Memory B cell (primary cell): ENCODE measurements around the gene PRSS33.

ENCODE experiments used
- ATAC-seq: fragments of 150-1000 bp; cut with Tn5 transposase; 2 replicates; pipeline ENCODE4 v1.10.0; 2021; ENCODE audit warnings: low read depth, mild to moderate bottlenecking, moderate library complexity
- DNase-seq, 2 donors: peaks; one replicate each; pipeline ENCODE4 v3.0.0; 2022; ENCODE audit warnings: low spot score in 2 of 2
- H3K27ac Mint-ChIP-seq: one replicate; pipeline ENCODE4 v1.8.0; 2022; ENCODE audit warnings: mild to moderate bottlenecking, moderate library complexity, mixed read lengths
- H3K27me3 Mint-ChIP-seq: one replicate; pipeline ENCODE4 v1.8.0; 2022; ENCODE audit warnings: mixed read lengths
- H3K36me3 Mint-ChIP-seq: one replicate; pipeline ENCODE4 v1.8.0; 2022; ENCODE audit warnings: mild to moderate bottlenecking, mixed read lengths
- H3K4me1 Mint-ChIP-seq: one replicate; pipeline ENCODE4 v1.8.0; 2022; ENCODE audit warnings: mixed read lengths
- H3K4me3 Mint-ChIP-seq: one replicate; pipeline ENCODE4 v1.8.0; 2022; ENCODE audit warnings: mild to moderate bottlenecking, moderate library complexity, mixed read lengths
- H3K9me3 Mint-ChIP-seq: one replicate; pipeline ENCODE4 v1.8.0; 2022; ENCODE audit warnings: mixed read lengths

PRSS33 gene

GRCh38 chr16:2771496-2772402, 15.6 kb downstream of the PRSS33 start:
- ATAC-seq (no peak), DNase-seq (no peak)
- Mint-ChIP-seq H3K27ac (no peak overlapping the region), H3K4me3 (no peak overlapping the region), H3K36me3 (peaks cover 31% of the 10 kb centered on the region), H3K27me3 (no peaks in the 10 kb centered on the region), H3K9me3 (no peaks in the 10 kb centered on the region), H3K4me1 (peaks cover 29% of the 10 kb centered on the region)

- Mint-ChIP-seq H3K36me3 (peaks cover 42% of the 10 kb centered on the region), H3K4me3 (no peak overlapping the region), H3K4me1 (peaks cover 22% of the 10 kb centered on the region), H3K27ac (peak overlapping the region; percentile 80), H3K9me3 (no peaks in the 10 kb centered on the region), H3K27me3 (no peaks in the 10 kb centered on the region)
- ATAC-seq (peak; percentile 12), DNase-seq (no peak)
Measured at GRCh38 chr16:2770057-2770951, 17.1 kb downstream of the PRSS33 start.

- no peaks in the 10 kb centered on the region for H3K27me3 Mint-ChIP-seq
- ATAC-seq (no peak), DNase-seq (no peak)
- H3K36me3 Mint-ChIP-seq = peaks cover 46% of the 10 kb centered on the region
- no peaks in the 10 kb centered on the region for H3K9me3 Mint-ChIP-seq
- H3K4me1 Mint-ChIP-seq = peaks cover 20% of the 10 kb centered on the region
- peak overlapping the region; percentile 80 for H3K27ac Mint-ChIP-seq
- H3K4me3 Mint-ChIP-seq = no peak overlapping the region
Measured at GRCh38 chr16:2769675-2770056, 17.7 kb downstream of the PRSS33 start.

- peaks cover 20% of the 10 kb centered on the region for H3K4me1 Mint-ChIP-seq
- DNase-seq (no peak), ATAC-seq (no peak)
- no peaks in the 10 kb centered on the region for H3K27me3 Mint-ChIP-seq
- no peaks in the 10 kb centered on the region for H3K9me3 Mint-ChIP-seq
- H3K4me3 Mint-ChIP-seq = no peak overlapping the region
- H3K27ac Mint-ChIP-seq = peak overlapping the region; percentile 80
- H3K36me3 Mint-ChIP-seq = peaks cover 46% of the 10 kb centered on the region
Measured at GRCh38 chr16:2769100-2769529, 18.2 kb downstream of the PRSS33 start.

GRCh38 chr16:2768403-2769089, 18.8 kb downstream of the PRSS33 start:
- no peak overlapping the region for H3K4me3 Mint-ChIP-seq
- DNase-seq (no peak), ATAC-seq (no peak)
- H3K27me3 Mint-ChIP-seq = no peaks in the 10 kb centered on the region
- H3K27ac Mint-ChIP-seq = peak overlapping the region; percentile 80
- H3K4me1 Mint-ChIP-seq = peaks cover 20% of the 10 kb centered on the region
- no peaks in the 10 kb centered on the region for H3K9me3 Mint-ChIP-seq
- H3K36me3 Mint-ChIP-seq = peaks cover 51% of the 10 kb centered on the region

- H3K4me1 Mint-ChIP-seq = peaks cover 19% of the 10 kb centered on the region
Measured at GRCh38 chr16:2767891-2768290, 19.5 kb downstream of the PRSS33 start.

GRCh38 chr16:2767140-2767731, 20.1 kb downstream of the PRSS33 start:
- peak overlapping the region; percentile 76 for H3K27ac Mint-ChIP-seq

More at GRCh38 chr16:2767891-2768290, 19.5 kb downstream of the PRSS33 start:
- ATAC-seq = no peak
- H3K27me3 Mint-ChIP-seq = no peaks in the 10 kb centered on the region
- H3K36me3 Mint-ChIP-seq = peaks cover 58% of the 10 kb centered on the region
- H3K4me3 Mint-ChIP-seq = no peak overlapping the region
- peak overlapping the region; percentile 70 for H3K27ac Mint-ChIP-seq
- H3K9me3 Mint-ChIP-seq = no peaks in the 10 kb centered on the region
- DNase-seq = no peak

GRCh38 chr16:2766430-2767139, 20.8 kb downstream of the PRSS33 start:
- Mint-ChIP-seq H3K36me3 (peaks cover 63% of the 10 kb centered on the region), H3K4me1 (peaks cover 14% of the 10 kb centered on the region), H3K27me3 (no peaks in the 10 kb centered on the region), H3K27ac (peak overlapping the region; percentile 76), H3K9me3 (no peaks in the 10 kb centered on the region), H3K4me3 (no peak overlapping the region)
- ATAC-seq (no peak), DNase-seq (no peak)

More at GRCh38 chr16:2767140-2767731, 20.1 kb downstream of the PRSS33 start:
- Mint-ChIP-seq H3K36me3 (peaks cover 60% of the 10 kb centered on the region), H3K27me3 (no peaks in the 10 kb centered on the region), H3K9me3 (no peaks in the 10 kb centered on the region), H3K4me1 (peaks cover 14% of the 10 kb centered on the region), H3K4me3 (no peak overlapping the region)
- DNase-seq = no peak
- ATAC-seq = no peak

- Mint-ChIP-seq H3K4me1 (peaks cover 14% of the 10 kb centered on the region), H3K27me3 (no peaks in the 10 kb centered on the region), H3K27ac (peak overlapping the region; percentile 80), H3K9me3 (no peaks in the 10 kb centered on the region), H3K36me3 (peaks cover 71% of the 10 kb centered on the region), H3K4me3 (no peak overlapping the region)
- DNase-seq (no peak), ATAC-seq (no peak)
Measured at GRCh38 chr16:2765462-2766404, 21.6 kb downstream of the PRSS33 start.

GRCh38 chr16:2764718-2765117, 22.6 kb downstream of the PRSS33 start:
- Mint-ChIP-seq H3K27ac (no peak overlapping the region), H3K36me3 (peaks cover 74% of the 10 kb centered on the region), H3K27me3 (no peaks in the 10 kb centered on the region), H3K9me3 (no peaks in the 10 kb centered on the region), H3K4me1 (peaks cover 14% of the 10 kb centered on the region), H3K4me3 (no peak overlapping the region)
- ATAC-seq = no peak
- no peak for DNase-seq

GRCh38 chr16:2763173-2763572, 24.2 kb downstream of the PRSS33 start:
- H3K9me3 Mint-ChIP-seq = no peaks in the 10 kb centered on the region

GRCh38 chr16:2762711-2763110, 24.6 kb downstream of the PRSS33 start:
- no peak for ATAC-seq
- DNase-seq = no peak
- peaks cover 9% of the 10 kb centered on the region for H3K4me1 Mint-ChIP-seq
- peaks cover 71% of the 10 kb centered on the region for H3K36me3 Mint-ChIP-seq
- no peaks in the 10 kb centered on the region for H3K9me3 Mint-ChIP-seq
- H3K27ac Mint-ChIP-seq = peak overlapping the region; percentile 80
- H3K27me3 Mint-ChIP-seq = no peaks in the 10 kb centered on the region
- no peak overlapping the region for H3K4me3 Mint-ChIP-seq

More at GRCh38 chr16:2763173-2763572, 24.2 kb downstream of the PRSS33 start:
- H3K4me1 Mint-ChIP-seq = peaks cover 13% of the 10 kb centered on the region
- H3K36me3 Mint-ChIP-seq = peaks cover 75% of the 10 kb centered on the region
- H3K27me3 Mint-ChIP-seq = no peaks in the 10 kb centered on the region
- peak overlapping the region; percentile 80 for H3K27ac Mint-ChIP-seq
- no peak overlapping the region for H3K4me3 Mint-ChIP-seq
- DNase-seq (no peak), ATAC-seq (no peak)
